ENCODE measurements around the gene PRLR. TPM values are rescaled to one million over a fixed set of nuclear protein-coding genes. Genes with fewer than 3 reads are reported as not detected.
"Not testable (repeated sequence)": the region's sequence is repeated elsewhere in the genome, so short reads cannot be mapped to it uniquely, and the experiment has no call there.

Gene PRLR
- total and polyA plus RNA-seq, 3 experiments from 2014 or later = not detected

DNA sequence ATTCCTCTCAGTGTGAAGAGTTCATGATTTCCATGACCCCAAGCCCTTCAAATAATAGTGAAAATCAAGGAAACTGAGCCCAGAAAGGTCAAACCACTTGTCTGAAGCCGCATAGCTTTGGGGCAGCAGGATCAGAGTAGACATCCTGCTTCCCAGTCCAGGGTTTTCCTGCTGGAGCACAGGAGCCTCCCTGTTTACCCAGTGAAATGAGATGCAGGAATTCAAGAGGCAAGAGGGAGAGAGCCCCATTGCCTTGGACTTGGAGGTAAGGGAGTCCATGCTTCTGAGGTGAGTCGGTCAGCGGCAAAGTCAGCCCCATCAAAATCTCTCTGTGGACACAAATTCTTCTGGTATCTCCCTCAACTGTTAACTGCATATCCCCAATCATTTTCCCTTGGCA, 42.7 kb downstream of the PRLR start:
- H3K27ac ChIP-seq (ENCODE audit: low read depth, low read length); H3K4me3 ChIP-seq (ENCODE audit: low read length); H3K9me3 Mint-ChIP-seq; CTCF ChIA-PET; H3K36me3 Mint-ChIP-seq; H3K4me1 Mint-ChIP-seq; DNase-seq; POLR2A ChIA-PET; H3K4me1 ChIP-seq (ENCODE audit: insufficient read depth, low read length); H3K27ac Mint-ChIP-seq; H3K9me3 ChIP-seq (ENCODE audit: low read length); H3K4me3 Mint-ChIP-seq; H3K27me3 ChIP-seq (ENCODE audit: insufficient read depth, low read length, poor library complexity, severe bottlenecking); H3K36me3 ChIP-seq (ENCODE audit: insufficient read depth, low read length): not testable (repeated sequence)
- peaks cover 13 to 28% of the 10 kb centered on the region in 2 donors for H3K27me3 Mint-ChIP-seq

DNA sequence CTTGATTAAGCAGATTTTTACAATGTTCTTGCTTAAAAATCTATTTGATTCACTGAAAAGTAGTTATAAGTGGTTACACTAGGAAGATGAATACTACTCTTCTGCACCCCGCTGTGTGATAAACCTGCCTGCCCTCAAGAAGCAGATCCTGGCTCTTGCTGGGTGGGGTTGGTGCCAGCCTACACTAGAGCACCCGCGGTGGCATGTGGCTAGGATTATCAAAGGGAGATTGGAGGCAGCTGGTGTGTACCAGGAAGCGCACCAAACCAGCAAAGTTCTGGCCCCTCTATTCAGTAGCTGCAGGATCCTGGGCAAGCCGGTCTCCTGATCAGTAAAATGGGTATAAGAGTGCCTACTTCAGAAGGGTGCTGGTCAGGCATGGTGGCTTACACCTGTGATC, 43.5 kb downstream of the PRLR start:
- no peaks in the 10 kb centered on the region for H3K4me1 ChIP-seq (ENCODE audit: insufficient read depth, low read length)
- no peaks in the 10 kb centered on the region for H3K36me3 ChIP-seq (ENCODE audit: insufficient read depth, low read length)
- no peaks in the 10 kb centered on the region for H3K9me3 ChIP-seq (ENCODE audit: low read length)
- ChIA-PET POLR2A (no interaction called here), CTCF (no interaction called here)
- no peaks in the 10 kb centered on the region for H3K27me3 ChIP-seq (ENCODE audit: insufficient read depth, low read length, poor library complexity, severe bottlenecking)
- Mint-ChIP-seq H3K4me3 (no peak overlapping the region), H3K27ac (no peak overlapping the region), H3K36me3 (no peaks in the 10 kb centered on the region), H3K9me3 (no peaks in the 10 kb centered on the region), H3K27me3 (peaks cover 13 to 35% of the 10 kb centered on the region in 2 donors), H3K4me1 (no peaks in the 10 kb centered on the region)
- DNase-seq = no peak
- H3K27ac ChIP-seq (ENCODE audit: low read depth, low read length) = no peak overlapping the region
- no peak overlapping the region for H3K4me3 ChIP-seq (ENCODE audit: low read length)

GRCh38 chr5:35185518-35185917, 44.8 kb downstream of the PRLR start:
- ChIA-PET POLR2A (no interaction called here), CTCF (no interaction called here)
- no peak overlapping the region for H3K4me3 ChIP-seq (ENCODE audit: low read length)
- H3K9me3 ChIP-seq (ENCODE audit: low read length) = no peaks in the 10 kb centered on the region
- H3K27me3 Mint-ChIP-seq = peaks cover 13 to 35% of the 10 kb centered on the region in 2 donors
- no peaks in the 10 kb centered on the region for H3K4me1 ChIP-seq (ENCODE audit: insufficient read depth, low read length)
- no peak for DNase-seq
- H3K36me3 Mint-ChIP-seq = no peaks in the 10 kb centered on the region
- no peaks in the 10 kb centered on the region for H3K36me3 ChIP-seq (ENCODE audit: insufficient read depth, low read length)
- H3K4me3 Mint-ChIP-seq = no peak overlapping the region
- H3K27ac ChIP-seq (ENCODE audit: low read depth, low read length) = no peak overlapping the region
- H3K27me3 ChIP-seq (ENCODE audit: insufficient read depth, low read length, poor library complexity, severe bottlenecking) = no peaks in the 10 kb centered on the region
- no peaks in the 10 kb centered on the region for H3K9me3 Mint-ChIP-seq
- H3K4me1 Mint-ChIP-seq = no peaks in the 10 kb centered on the region
- H3K27ac Mint-ChIP-seq = no peak overlapping the region

DNA sequence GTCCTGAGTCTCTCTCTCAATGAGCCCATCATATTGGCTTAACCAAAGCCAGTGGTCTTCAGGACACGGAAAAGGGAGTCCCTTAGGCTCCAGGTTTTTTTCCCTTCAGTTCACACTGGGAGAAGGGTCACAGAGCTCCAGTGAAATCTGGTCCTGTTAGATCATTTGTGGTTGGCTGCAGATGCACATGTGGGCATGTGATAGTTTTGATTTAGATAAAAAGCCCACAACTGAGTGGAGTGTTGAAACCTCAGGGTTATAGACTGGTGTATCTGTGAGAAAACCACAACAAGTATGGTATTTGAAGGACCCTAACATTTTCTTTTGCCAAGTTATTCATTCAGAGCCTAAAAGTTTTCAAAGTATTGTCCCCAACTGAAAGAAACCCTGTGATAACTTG, 46.7 kb downstream of the PRLR start:
- no peaks in the 10 kb centered on the region for H3K36me3 Mint-ChIP-seq
- H3K4me3 ChIP-seq (ENCODE audit: low read length) = no peak overlapping the region
- no peaks in the 10 kb centered on the region for H3K4me1 Mint-ChIP-seq
- CTCF ChIA-PET = interaction anchor here (1.0 kb wide), 1 partner anchor 15 kb away, joined by 4 read pairs; no protein-coding TSS in a partner anchor
- H3K9me3 ChIP-seq (ENCODE audit: low read length) = no peaks in the 10 kb centered on the region
- no peak overlapping the region for H3K27ac ChIP-seq (ENCODE audit: low read depth, low read length)
- no peak overlapping the region for H3K4me3 Mint-ChIP-seq
- peaks cover 14 to 35% of the 10 kb centered on the region in 2 donors for H3K27me3 Mint-ChIP-seq
- POLR2A ChIA-PET = no interaction called here
- H3K9me3 Mint-ChIP-seq = peaks cover 0 to 3% (median 0%) of the 10 kb centered on the region in 5 donors
- no peak for DNase-seq
- H3K4me1 ChIP-seq (ENCODE audit: insufficient read depth, low read length) = no peaks in the 10 kb centered on the region
- H3K27me3 ChIP-seq (ENCODE audit: insufficient read depth, low read length, poor library complexity, severe bottlenecking) = no peaks in the 10 kb centered on the region
- no peak overlapping the region for H3K27ac Mint-ChIP-seq
- H3K36me3 ChIP-seq (ENCODE audit: insufficient read depth, low read length) = no peaks in the 10 kb centered on the region

DNA sequence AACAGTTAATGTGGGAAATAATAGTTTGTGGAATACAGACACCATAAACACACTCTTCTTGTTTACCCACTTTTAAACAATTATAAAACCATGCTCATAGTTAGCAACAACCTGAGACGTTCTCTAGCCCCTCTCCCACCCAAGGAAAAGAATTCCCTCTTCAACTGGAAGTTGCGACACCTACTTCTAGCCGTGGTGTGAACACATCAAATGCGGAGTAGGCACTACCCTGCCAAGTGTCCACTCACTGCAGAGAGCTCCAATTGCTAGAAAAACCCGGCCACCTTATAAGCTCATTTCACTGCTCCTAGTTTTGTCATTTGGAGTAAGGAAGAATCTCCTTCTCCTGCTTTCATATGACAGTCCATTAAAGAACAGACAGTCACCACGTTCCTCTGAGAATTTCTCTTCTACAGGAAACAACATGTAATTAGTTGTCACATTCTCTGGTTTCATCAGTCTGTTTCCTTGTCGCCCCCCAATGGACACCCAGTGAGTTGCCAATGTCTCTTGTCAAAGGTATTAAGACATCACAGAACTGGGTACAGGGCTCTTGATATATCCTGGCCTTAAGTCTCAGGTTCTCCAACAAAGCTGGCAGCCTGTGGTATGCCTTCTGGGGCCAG, 47.3 kb downstream of the PRLR start:
- no peaks in the 10 kb centered on the region for H3K27me3 ChIP-seq (ENCODE audit: insufficient read depth, low read length, poor library complexity, severe bottlenecking)
- POLR2A ChIA-PET = no interaction called here
- H3K4me1 ChIP-seq (ENCODE audit: insufficient read depth, low read length) = no peaks in the 10 kb centered on the region
- Mint-ChIP-seq H3K4me1 (no peaks in the 10 kb centered on the region), H3K36me3 (no peaks in the 10 kb centered on the region), H3K9me3 (peaks cover 0 to 3% (median 0%) of the 10 kb centered on the region in 5 donors), H3K27ac (no peak overlapping the region), H3K4me3 (no peak overlapping the region), H3K27me3 (peaks cover 14 to 35% of the 10 kb centered on the region in 2 donors)
- DNase-seq = no peak
- no peaks in the 10 kb centered on the region for H3K9me3 ChIP-seq (ENCODE audit: low read length)
- no peaks in the 10 kb centered on the region for H3K36me3 ChIP-seq (ENCODE audit: insufficient read depth, low read length)
- H3K4me3 ChIP-seq (ENCODE audit: low read length) = no peak overlapping the region
- CTCF ChIA-PET = interaction anchor here (1.0 kb wide), 1 partner anchor 16 kb away, joined by 4 read pairs; no protein-coding TSS in a partner anchor
- no peak overlapping the region for H3K27ac ChIP-seq (ENCODE audit: low read depth, low read length)

- no peak for DNase-seq
- H3K27ac ChIP-seq (ENCODE audit: low read depth, low read length) = no peak overlapping the region
- no peaks in the 10 kb centered on the region for H3K36me3 ChIP-seq (ENCODE audit: insufficient read depth, low read length)
- no peaks in the 10 kb centered on the region for H3K9me3 ChIP-seq (ENCODE audit: low read length)
- no peak overlapping the region for H3K4me3 ChIP-seq (ENCODE audit: low read length)
- peaks cover 14 to 37% of the 10 kb centered on the region in 2 donors for H3K27me3 Mint-ChIP-seq
- POLR2A ChIA-PET = no interaction called here
- CTCF ChIA-PET = no interaction called here
- peaks cover 0 to 3% (median 0%) of the 10 kb centered on the region in 5 donors for H3K9me3 Mint-ChIP-seq
- H3K36me3 Mint-ChIP-seq = no peaks in the 10 kb centered on the region
- H3K4me1 Mint-ChIP-seq = no peaks in the 10 kb centered on the region
- no peak overlapping the region for H3K27ac Mint-ChIP-seq
- H3K4me3 Mint-ChIP-seq = no peak overlapping the region
- no peaks in the 10 kb centered on the region for H3K27me3 ChIP-seq (ENCODE audit: insufficient read depth, low read length, poor library complexity, severe bottlenecking)
- H3K4me1 ChIP-seq (ENCODE audit: insufficient read depth, low read length) = no peaks in the 10 kb centered on the region
These were observed 47.8 kb downstream of the PRLR start for GRCh38 chr5:35182486-35182885.

DNA sequence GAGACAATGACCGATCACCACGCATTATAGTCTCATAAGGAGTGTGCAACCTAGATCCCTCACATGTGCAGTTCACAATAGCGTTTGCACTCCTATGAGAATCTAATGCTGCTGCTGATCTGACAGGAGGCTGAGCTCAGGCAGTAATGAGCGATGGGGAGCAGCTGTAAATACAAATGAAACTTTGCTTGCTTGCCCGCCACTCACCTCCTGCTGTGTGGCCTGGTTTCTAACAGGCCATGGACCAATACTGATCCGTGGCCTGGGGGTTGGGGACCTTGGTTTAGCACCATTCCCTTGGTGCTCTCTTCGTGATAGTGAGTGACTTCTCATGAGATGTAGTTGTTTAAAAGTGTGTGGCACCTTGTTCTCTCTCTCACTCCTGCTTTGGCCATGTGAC, 50.2 kb downstream of the PRLR start:
- no peak overlapping the region for H3K27ac Mint-ChIP-seq
- ChIA-PET POLR2A (no interaction called here), CTCF (no interaction called here)
- H3K9me3 ChIP-seq (ENCODE audit: low read length) = no peaks in the 10 kb centered on the region
- no peak overlapping the region for H3K4me3 Mint-ChIP-seq
- no peaks in the 10 kb centered on the region for H3K27me3 ChIP-seq (ENCODE audit: insufficient read depth, low read length, poor library complexity, severe bottlenecking)
- H3K9me3 Mint-ChIP-seq = peaks cover 0 to 5% (median 0%) of the 10 kb centered on the region in 5 donors
- no peaks in the 10 kb centered on the region for H3K36me3 Mint-ChIP-seq
- no peak overlapping the region for H3K4me3 ChIP-seq (ENCODE audit: low read length)
- DNase-seq = no peak
- H3K27me3 Mint-ChIP-seq = peaks cover 11 to 33% of the 10 kb centered on the region in 2 donors
- H3K36me3 ChIP-seq (ENCODE audit: insufficient read depth, low read length) = no peaks in the 10 kb centered on the region
- H3K4me1 ChIP-seq (ENCODE audit: insufficient read depth, low read length) = no peaks in the 10 kb centered on the region
- no peak overlapping the region for H3K27ac ChIP-seq (ENCODE audit: low read depth, low read length)
- H3K4me1 Mint-ChIP-seq = no peaks in the 10 kb centered on the region

DNA sequence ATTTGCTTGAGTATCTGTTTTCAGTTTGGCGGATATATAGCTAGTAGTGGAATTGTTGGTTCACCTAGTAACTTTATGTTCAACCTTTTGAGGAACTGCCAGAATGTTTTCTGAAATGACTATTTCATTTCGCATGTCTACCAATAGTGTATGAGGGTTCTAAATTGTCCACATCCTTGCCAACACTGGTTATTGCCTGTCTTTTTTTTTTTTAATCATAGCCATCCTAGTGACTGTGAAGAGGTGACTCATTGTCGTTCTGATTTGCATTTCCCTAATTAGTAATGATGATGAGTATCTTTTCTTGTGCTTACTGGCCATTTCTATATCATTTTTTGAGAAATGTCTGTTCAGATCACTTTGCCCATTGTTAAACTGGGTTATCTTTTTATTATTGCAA, 52.5 kb downstream of the PRLR start:
- peaks cover 4 to 20% of the 10 kb centered on the region in 2 donors for H3K27me3 Mint-ChIP-seq
- H3K36me3 Mint-ChIP-seq = no peaks in the 10 kb centered on the region
- H3K4me1 ChIP-seq (ENCODE audit: insufficient read depth, low read length) = no peaks in the 10 kb centered on the region
- ChIA-PET CTCF (no interaction called here), POLR2A (no interaction called here)
- H3K9me3 Mint-ChIP-seq = peaks cover 0 to 5% (median 0%) of the 10 kb centered on the region in 5 donors
- H3K36me3 ChIP-seq (ENCODE audit: insufficient read depth, low read length) = no peaks in the 10 kb centered on the region
- no peak overlapping the region for H3K27ac Mint-ChIP-seq
- no peak overlapping the region for H3K4me3 Mint-ChIP-seq
- H3K9me3 ChIP-seq (ENCODE audit: low read length) = no peaks in the 10 kb centered on the region
- no peak overlapping the region for H3K4me3 ChIP-seq (ENCODE audit: low read length)
- no peaks in the 10 kb centered on the region for H3K4me1 Mint-ChIP-seq
- H3K27me3 ChIP-seq (ENCODE audit: insufficient read depth, low read length, poor library complexity, severe bottlenecking) = no peaks in the 10 kb centered on the region
- no peak overlapping the region for H3K27ac ChIP-seq (ENCODE audit: low read depth, low read length)
- no peak for DNase-seq

Measured in CD8-positive, alpha-beta memory T cell (primary cell).